Measurements from ENCODE around the gene ATP11A.
"Not testable (repeated sequence)": the region's sequence is repeated elsewhere in the genome, so short reads cannot be mapped to it uniquely, and the experiment has no call there.

Gene ATP11A

GRCh38 chr13:112779856-112780604 is 90.2 kb downstream of the ATP11A start:
- no peak for DNase-seq

- no peak for DNase-seq
Measured at GRCh38 chr13:112781287-112781686, 91.4 kb downstream of the ATP11A start.

GRCh38 chr13:112781881-112782361 is 92.1 kb downstream of the ATP11A start:
- DNase-seq, result no peak

- no peak for DNase-seq
Measured at GRCh38 chr13:112782429-112783010, 92.7 kb downstream of the ATP11A start.

GRCh38 chr13:112783135-112783977 is 93.5 kb downstream of the ATP11A start:
- DNase-seq, result no peak

GRCh38 chr13:112783978-112784371 is 94.1 kb downstream of the ATP11A start:
- no peak for DNase-seq

GRCh38 chr13:112784811-112785482 is 95.1 kb downstream of the ATP11A start:
- no peak for DNase-seq

- no peak for DNase-seq
Measured at GRCh38 chr13:112785483-112785856, 95.6 kb downstream of the ATP11A start.

- not testable (repeated sequence) for DNase-seq
Measured at GRCh38 chr13:112786810-112787209, 97.0 kb downstream of the ATP11A start.

GRCh38 chr13:112790735-112791641 is 101.2 kb downstream of the ATP11A start:
- no peak for DNase-seq

GRCh38 chr13:112791663-112792440 is 102.0 kb downstream of the ATP11A start:
- no peak for DNase-seq

GRCh38 chr13:112792511-112792910 is 102.7 kb downstream of the ATP11A start:
- DNase-seq, result no peak

- DNase-seq, result no peak
Measured at GRCh38 chr13:112793545-112794445, 104.0 kb downstream of the ATP11A start.

GRCh38 chr13:112795277-112795676 is 105.4 kb downstream of the ATP11A start:
- DNase-seq, result no peak

- DNase-seq, result no peak
Measured at GRCh38 chr13:112796190-112796915, 106.5 kb downstream of the ATP11A start.

GRCh38 chr13:112799394-112799793 is 109.6 kb downstream of the ATP11A start:
- no peak for DNase-seq

- DNase-seq, result no peak
Measured at GRCh38 chr13:112800057-112800456, 110.2 kb downstream of the ATP11A start.

GRCh38 chr13:112800807-112801206 is 111.0 kb downstream of the ATP11A start:
- not testable (repeated sequence) for DNase-seq

GRCh38 chr13:112802802-112803195 is 113.0 kb downstream of the ATP11A start:
- DNase-seq, result no peak
